CD14-positive monocyte (primary cell): Measurements from ENCODE around the gene MADD. TPM values are rescaled to one million over a fixed set of nuclear protein-coding genes. Genes with fewer than 3 reads are reported as not detected.

Source experiments
- DNase-seq, 3 donors: peaks; one replicate each; pipeline ENCODE4 v3.0.0-alpha.2; 2011 to 2022
- H2AFZ ChIP-seq: 2 replicates; pipeline ENCODE4 v1.6.0; 2012; ENCODE audit warnings: mild to moderate bottlenecking, low read depth, low read length, inconsistent platforms; ENCODE audit not compliant: insufficient read depth, poor library complexity, severe bottlenecking
- H3K27ac ChIP-seq, 2 donors: 1 replicate in 1 of 2; 2 replicates in 1 of 2; pipeline ENCODE4 v1.5.1; 2012 to 2013; ENCODE audit warnings: low read length in 2 of 2, control low read depth in 1 of 2, inconsistent platforms in 1 of 2, low read depth in 1 of 2, mild to moderate bottlenecking in 1 of 2
- H3K27me3 ChIP-seq, 2 donors: one replicate each; pipeline versions ENCODE4 v1.6.0 to v1.6.1; 2011 to 2013; ENCODE audit warnings: low read length in 2 of 2; ENCODE audit not compliant: control insufficient read depth in 2 of 2, insufficient read depth in 2 of 2
- H3K36me3 ChIP-seq, 2 donors: replicated peaks in 1 of 2; 1 replicate in 1 of 2; 2 replicates in 1 of 2; pipeline versions ENCODE4 v1.5.1 to v1.6.1; 2012 to 2013; ENCODE audit warnings: low read length in 2 of 2, control low read depth in 1 of 2, inconsistent platforms in 1 of 2, mild to moderate bottlenecking in 1 of 2; ENCODE audit not compliant: insufficient read depth in 2 of 2, control insufficient read depth in 1 of 2
- H3K4me1 ChIP-seq, 2 donors: 1 replicate in 1 of 2; 2 replicates in 1 of 2; pipeline versions ENCODE4 v1.5.1 to v1.6.1; 2012 to 2013; ENCODE audit warnings: low read length in 2 of 2, control low read depth in 1 of 2, inconsistent platforms in 1 of 2, mild to moderate bottlenecking in 1 of 2, moderate library complexity in 1 of 2; ENCODE audit not compliant: insufficient read depth in 2 of 2, control insufficient read depth in 1 of 2
- H3K4me2 ChIP-seq: replicated peaks from 2 replicates; pipeline ENCODE3; 2012; ENCODE audit warnings: low read length, moderate library complexity, mild to moderate bottlenecking; ENCODE audit not compliant: poor library complexity, severe bottlenecking; ENCODE audit errors: extremely low read depth
- H3K4me3 ChIP-seq, 3 experiments: fragments of 200-600 bp in 1 of 3; sonication (generic) in 1 of 3; replicated peaks in 1 of 3; 1 replicate in 2 of 3; 2 replicates in 1 of 3; pipeline ENCODE4 v1.5.1; 2011 to 2013; ENCODE audit warnings: low read length in 3 of 3, mild to moderate bottlenecking in 3 of 3, control low read depth in 2 of 3, low read depth in 2 of 3, inconsistent platforms in 1 of 3, moderate library complexity in 1 of 3
- H3K79me2 ChIP-seq: 2 replicates; pipeline ENCODE4 v1.6.0; 2012; ENCODE audit warnings: mild to moderate bottlenecking, control low read depth, inconsistent platforms, low read length, moderate library complexity; ENCODE audit not compliant: insufficient read depth
- H3K9ac ChIP-seq: 2 replicates; pipeline ENCODE4 v1.6.0; 2017; ENCODE audit warnings: low read length, mild to moderate bottlenecking; ENCODE audit not compliant: insufficient read depth, poor library complexity, severe bottlenecking
- H3K9me3 ChIP-seq, 2 donors: replicated peaks in 1 of 2; 1 replicate in 1 of 2; 2 replicates in 1 of 2; pipeline versions ENCODE4 v1.5.1 to v1.6.1; 2012 to 2013; ENCODE audit warnings: low read length in 2 of 2, control low read depth in 1 of 2; ENCODE audit not compliant: control insufficient read depth in 1 of 2, insufficient read depth in 1 of 2
- H4K20me1 ChIP-seq: 2 replicates; pipeline ENCODE4 v1.6.0; 2012; ENCODE audit warnings: mild to moderate bottlenecking, low read length, control low read depth, moderate library complexity; ENCODE audit not compliant: insufficient read depth
- H3K27ac Mint-ChIP-seq, 7 donors: one replicate each; pipeline ENCODE4 v1.8.0; 2020; ENCODE audit warnings: mild to moderate bottlenecking in 7 of 7, mixed read lengths in 7 of 7, moderate library complexity in 6 of 7, inconsistent platforms in 2 of 7
- H3K27me3 Mint-ChIP-seq, 3 donors: one replicate each; pipeline ENCODE4 v1.8.0; 2021 to 2022; ENCODE audit warnings: low read depth in 3 of 3, mild to moderate bottlenecking in 3 of 3, mixed read lengths in 3 of 3, moderate library complexity in 3 of 3, inconsistent platforms in 1 of 3
- H3K36me3 Mint-ChIP-seq, 2 donors: one replicate each; pipeline ENCODE4 v1.8.0; 2020; ENCODE audit warnings: mixed read lengths in 2 of 2, inconsistent platforms in 1 of 2, mild to moderate bottlenecking in 1 of 2
- H3K4me1 Mint-ChIP-seq: one replicate; pipeline ENCODE4 v1.8.0; 2020; ENCODE audit warnings: mild to moderate bottlenecking, mixed read lengths
- H3K4me3 Mint-ChIP-seq, 2 donors: one replicate each; pipeline ENCODE4 v1.8.0; 2020; ENCODE audit warnings: mild to moderate bottlenecking in 2 of 2, mixed read lengths in 2 of 2, moderate library complexity in 1 of 2
- H3K9me3 Mint-ChIP-seq, 7 donors: one replicate each; pipeline ENCODE4 v1.8.0; 2020 to 2022; ENCODE audit warnings: mixed read lengths in 7 of 7, mild to moderate bottlenecking in 6 of 7, moderate library complexity in 6 of 7, inconsistent platforms in 2 of 7
- CTCF ChIP-seq: fragments of 200-600 bp; IDR thresholded peaks from one replicate; pipeline ENCODE4 v1.8.0; 2022; ENCODE audit warnings: antibody characterized with exemption, mild to moderate bottlenecking
- WGBS: methylation state at CpG from one replicate; pipeline ENCODE4 v1.1.5; 2013; ENCODE audit warnings: missing lambda C conversion rate; ENCODE audit not compliant: insufficient coverage; 5-methylcytosine and 5-hydroxymethylcytosine counted together
- intact Hi-C, 2 donors: fragments of 100-400 bp; cut with micrococcal nuclease; formaldehyde crosslinking; loops; one replicate each; pipeline versions ENCODE4 v1.15.0 to v1.15.1; 2023
- polyA plus RNA-seq, 3 donors: library from polyadenylated mRNA; depleted of rRNA in 1 of 3; unstranded in 2 of 3; stranded (reverse) in 1 of 3; fragments of 300-500 nt in 2 of 3; fragments of >200 nt in 1 of 3; fragmentation: Illumina TruSeq in 2 of 3; gene quantifications; 1 replicate in 2 of 3; 2 replicates in 1 of 3; pipeline ENCODE4 v1.2.3, GENCODE V29; 2012 to 2021

The MADD gene
- polyA plus RNA-seq, 3 donors, result 6.4 to 58.1 (median 12.2) TPM

GRCh38 chr11:47332791-47333525 is 63.0 kb downstream of the MADD start:
- H3K9me3 ChIP-seq, result no peaks in the 10 kb centered on the region
- 100% methylated on average over 13 of the region's 20 CpGs for WGBS
- no peak for TF ChIP-seq CTCF
- H3K4me3 Mint-ChIP-seq, result no peak overlapping the region
- H3K36me3 Mint-ChIP-seq, result peaks cover 36 to 63% of the 10 kb centered on the region in 2 donors
- no peaks in the 10 kb centered on the region for H3K27me3 ChIP-seq
- H3K9ac ChIP-seq, result no peak overlapping the region
- H3K27ac ChIP-seq, result no peak overlapping the region
- DNase-seq, result no peak
- peaks cover 0 to 6% of the 10 kb centered on the region in 2 donors for H3K4me1 ChIP-seq
- H3K4me1 Mint-ChIP-seq, result peaks cover 5% of the 10 kb centered on the region
- peaks cover 0 to 3% (median 0%) of the 10 kb centered on the region in 7 donors for H3K9me3 Mint-ChIP-seq
- peaks cover 5 to 33% of the 10 kb centered on the region in 2 donors for H3K36me3 ChIP-seq
- H3K4me2 ChIP-seq, result no peak overlapping the region
- H3K79me2 ChIP-seq, result no peaks in the 10 kb centered on the region
- intact Hi-C loops, result loop anchor here in 1 of 2 donors (5.0 kb wide), 1 partner anchor 79 kb away; no protein-coding TSS in a partner anchor
- no peak overlapping the region for H3K4me3 ChIP-seq
- no peak overlapping the region for H3K27ac Mint-ChIP-seq
- H3K27me3 Mint-ChIP-seq, result peaks cover 0 to 1% (median 0%) of the 10 kb centered on the region in 3 donors
- no peak overlapping the region for H2AFZ ChIP-seq
- peaks cover 24% of the 10 kb centered on the region for H4K20me1 ChIP-seq

- Histone ChIP-seq H3K27ac (no peak overlapping the region), H3K9me3 (no peaks in the 10 kb centered on the region), H2AFZ (no peak overlapping the region), H3K27me3 (no peaks in the 10 kb centered on the region), H3K36me3 (peaks cover 8 to 38% of the 10 kb centered on the region in 2 donors), H3K79me2 (no peaks in the 10 kb centered on the region), H3K9ac (no peak overlapping the region), H4K20me1 (peaks cover 20% of the 10 kb centered on the region), H3K4me1 (peaks cover 0 to 1% of the 10 kb centered on the region in 2 donors), H3K4me3 (no peak overlapping the region), H3K4me2 (no peak overlapping the region)
- H3K4me1 Mint-ChIP-seq, result peaks cover 1% of the 10 kb centered on the region
- H3K9me3 Mint-ChIP-seq, result peaks cover 0 to 3% (median 0%) of the 10 kb centered on the region in 7 donors
- no peak overlapping the region for H3K27ac Mint-ChIP-seq
- peaks cover 39 to 63% of the 10 kb centered on the region in 2 donors for H3K36me3 Mint-ChIP-seq
- no peak for TF ChIP-seq CTCF
- peaks cover 0 to 2% (median 0%) of the 10 kb centered on the region in 3 donors for H3K27me3 Mint-ChIP-seq
- no peak overlapping the region for H3K4me3 Mint-ChIP-seq
- 92% methylated on average over 10 of the region's 14 CpGs for WGBS
- DNase-seq, result no peak
- intact Hi-C loops, result loop anchor here in 1 of 2 donors (5.0 kb wide), 1 partner anchor 79 kb away; no protein-coding TSS in a partner anchor
These were observed 63.6 kb downstream of the MADD start for GRCh38 chr11:47333526-47333845.
